Stimulated activated CD4-positive, alpha-beta T cell treated with anti-CD3 and anti-CD28 coated beads, Interleukin-4, amount 100 ng/mL, for 1 hour (primary cell): ENCODE measurements around the gene INPP5A.
"Not testable (repeated sequence)": the region's sequence is repeated elsewhere in the genome, so short reads cannot be mapped to it uniquely, and the experiment has no call there.

Experiments
- DNase-seq: peaks from one replicate; pipeline ENCODE4 v3.0.0-alpha.2; 2020

The INPP5A gene

GRCh38 chr10:132537684-132538001 lies at the start of gene INPP5A:
Gene INPP5A (plus strand): TSS chr10:132537787. CDS start chr10:132538097, 310 bp downstream.
- DNase-seq, result no peak

- DNase-seq, result no peak
Observed at GRCh38 chr10:132488231-132488821, 49.3 kb upstream of the INPP5A start.

- no peak for DNase-seq
Observed at GRCh38 chr10:132489053-132489703, 48.4 kb upstream of the INPP5A start.

GRCh38 chr10:132489704-132490534 lies 47.7 kb upstream of the INPP5A start:
- DNase-seq, result no peak

- DNase-seq, result not testable (repeated sequence)
Observed at GRCh38 chr10:132491534-132491933, 46.1 kb upstream of the INPP5A start.

- DNase-seq, result no peak
Observed at GRCh38 chr10:132492323-132493025, 45.1 kb upstream of the INPP5A start.

- no peak for DNase-seq
Observed at GRCh38 chr10:132493246-132493755, 44.3 kb upstream of the INPP5A start.

GRCh38 chr10:132493756-132494290 lies 43.8 kb upstream of the INPP5A start:
- no peak for DNase-seq

- DNase-seq, result no peak
Observed at GRCh38 chr10:132494866-132495630, 42.5 kb upstream of the INPP5A start.

GRCh38 chr10:132496360-132497062 lies 41.1 kb upstream of the INPP5A start:
- no peak for DNase-seq

GRCh38 chr10:132497063-132497680 lies 40.4 kb upstream of the INPP5A start:
- no peak for DNase-seq

- no peak for DNase-seq
Observed at GRCh38 chr10:132497861-132498561, 39.6 kb upstream of the INPP5A start.

- no peak for DNase-seq
Observed at GRCh38 chr10:132498562-132499366, 38.8 kb upstream of the INPP5A start.

GRCh38 chr10:132499367-132499685 lies 38.3 kb upstream of the INPP5A start:
- DNase-seq, result no peak

- DNase-seq, result no peak
Observed at GRCh38 chr10:132500781-132501415, 36.7 kb upstream of the INPP5A start.

- DNase-seq, result no peak
Observed at GRCh38 chr10:132502544-132503300, 34.9 kb upstream of the INPP5A start.

- DNase-seq, result no peak
Observed at GRCh38 chr10:132503581-132504421, 33.8 kb upstream of the INPP5A start.
